ENCODE data around the gene RDX. TPM values are rescaled to one million over a fixed set of nuclear protein-coding genes. Genes with fewer than 3 reads are reported as not detected.

Gene RDX
- total and polyA plus RNA-seq, 2 of the 8 experiments (the other 6 are each of a cell fraction or from before 2014, with no cell fraction given) = 27.4 to 100 TPM

DNA sequence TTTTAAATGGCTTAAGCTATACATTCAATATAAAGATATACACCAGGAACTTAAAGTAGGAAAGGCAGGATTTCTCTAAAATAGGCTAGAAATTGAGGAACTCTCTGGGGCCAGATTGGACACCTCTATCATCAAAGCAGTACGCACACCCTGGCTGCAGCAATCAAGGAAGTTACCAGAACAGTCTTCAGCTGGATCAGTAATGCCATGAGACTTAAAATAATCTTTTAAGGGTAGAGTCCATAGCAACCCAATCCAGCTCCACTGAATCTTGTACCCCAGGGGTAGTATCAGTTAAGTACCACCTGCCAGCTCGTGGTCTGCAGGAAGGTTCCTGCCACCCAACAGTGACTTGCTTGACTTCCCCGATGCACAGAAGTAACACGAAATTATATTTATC is 3.0 kb downstream of the RDX start:
- Histone ChIP-seq H2AFZ (ENCODE audit: low read length) (no peak overlapping the region), H3K56ac (replicated peaks; ENCODE audit: insufficient read length, low read depth, low read length) (no peak overlapping the region), H2BK5ac (ENCODE audit: low read depth, low read length) (no peak overlapping the region), H3K4me3 (ENCODE audit: extremely low read depth in 1 of 4, insufficient read depth in 2 of 4, low read depth in 3 of 4, low read length in 4 of 4) (peak overlapping the region in 1 of 4 experiments; percentile 93; a peak in 1 of 8 replicates), H3K27ac (ENCODE audit: low read depth, low read length) (no peak overlapping the region), H3K36me3 (ENCODE audit: control insufficient read depth in 2 of 4, insufficient read depth in 4 of 4, low read length in 3 of 4) (no peaks in the 10 kb centered on the region), H2BK12ac (ENCODE audit: low read depth, low read length) (no peak overlapping the region), H4K8ac (ENCODE audit: extremely low read depth, insufficient read depth, low read length) (no peak overlapping the region), H2AK5ac (ENCODE audit: low read depth, low read length) (no peak overlapping the region), H3K18ac (ENCODE audit: extremely low read depth, low read length) (no peak overlapping the region), H3K27me3 (replicated peaks in 1 of 4; ENCODE audit: control insufficient read depth in 3 of 4, extremely low read depth in 1 of 4, insufficient read depth in 3 of 4, low read length in 3 of 4) (no peaks in the 10 kb centered on the region), H3K4ac (replicated peaks; ENCODE audit: insufficient read length, low read depth, low read length) (no peak overlapping the region), H3K4me1 (replicated peaks in 1 of 4; ENCODE audit: control insufficient read depth in 3 of 4, insufficient read depth in 4 of 4, low read length in 3 of 4) (peaks cover 4 to 10% (median 7%) of the 10 kb centered on the region in 4 experiments; a peak in 5 of 7 replicates), H3K14ac (ENCODE audit: insufficient read length) (no peak overlapping the region), H4K20me1 (replicated peaks in 1 of 2; ENCODE audit: control insufficient read depth in 1 of 2, insufficient read depth in 2 of 2, low read length in 2 of 2) (peaks cover 4 to 10% of the 10 kb centered on the region in 2 experiments), H2BK15ac (ENCODE audit: low read length) (no peak overlapping the region), H3K4me2 (ENCODE audit: insufficient read depth in 1 of 2, low read depth in 2 of 2, low read length in 2 of 2) (peak overlapping the region in 1 of 2 experiments; percentile 48; a peak in 2 of 4 replicates), H2BK120ac (replicated peaks; ENCODE audit: low read depth, low read length) (no peak overlapping the region), H3K79me1 (ENCODE audit: low read depth, low read length) (peaks cover 4% of the 10 kb centered on the region; the same call in 1 of the 2 replicates), H3K23ac (ENCODE audit: insufficient read length) (no peak overlapping the region), H4K91ac (replicated peaks; ENCODE audit: insufficient read length, low read length) (no peak overlapping the region), H2BK20ac (ENCODE audit: low read length) (no peak overlapping the region), H3K23me2 (ENCODE audit: low read depth, low read length) (no peaks in the 10 kb centered on the region; the same call in 1 of the 2 replicates), H3K79me2 (ENCODE audit: control insufficient read depth in 1 of 2, insufficient read depth in 2 of 2, low read length in 2 of 2) (peaks cover 8 to 76% of the 10 kb centered on the region in 2 experiments), H3K9ac (replicated peaks in 1 of 4; ENCODE audit: extremely low read depth in 1 of 4, low read depth in 3 of 4, low read length in 3 of 4) (no peak overlapping the region), H4K5ac (ENCODE audit: insufficient read length, low read depth, low read length) (no peak overlapping the region), H3K9me3 (ENCODE audit: insufficient read depth in 2 of 2, low read depth in 1 of 2, low read length in 1 of 2) (no peaks in the 10 kb centered on the region)
- FAIRE-seq = no peak
- DNase-seq (ENCODE audit: low read depth in 1 of 2, low spot score in 2 of 2) = no peak
- CTCF ChIA-PET (ENCODE audit: partially characterized antibody) = interaction anchor here (1.4 kb wide), 1 partner anchor 141 kb away, joined by 4 read pairs; no protein-coding TSS in a partner anchor
- POLR2A ChIA-PET (ENCODE audit: partially characterized antibody) = no interaction called here
- WGBS, 2 experiments (ENCODE audit: extremely low coverage in 1 of 2, insufficient coverage in 1 of 2, insufficient read length in 1 of 2, insufficient replicate concordance in 2 of 2, low coverage in 1 of 2, low lambda C conversion rate in 2 of 2, missing lambda C conversion rate in 1 of 2) = 87% methylated on average over 4 of the region's 4 CpGs; no CpG with 5 or more reads in 1 of the 2 experiments
- TF ChIP-seq SP2 (IDR thresholded peaks at IDR 0.05; ENCODE audit: low read length) (no peak), SIX5 (IDR thresholded peaks at IDR 0.05; ENCODE audit: low read depth, low read length) (no peak), GABPA (IDR thresholded peaks at IDR 0.05; ENCODE audit: borderline replicate concordance, insufficient read depth, low read length) (no peak), CREB1 (IDR thresholded peaks at IDR 0.05) (no peak), SIRT6 (IDR thresholded peaks at IDR 0.05; ENCODE audit: low read length) (no peak), EP300 (IDR thresholded peaks at IDR 0.05; ENCODE audit: borderline replicate concordance in 1 of 2, low read depth in 2 of 2, low read length in 2 of 2) (no peak), YY1 (IDR thresholded peaks at IDR 0.05; ENCODE audit: low read depth, low read length) (no peak), EZH2 (IDR thresholded peaks at IDR 0.05; ENCODE audit: low read depth, low read length, severe bottlenecking) (no peak), FOSL1 (IDR thresholded peaks at IDR 0.05; ENCODE audit: insufficient read depth, low read depth, low read length) (no peak), CHD2 (IDR thresholded peaks at IDR 0.05; ENCODE audit: low read length) (no peak), ZNF274 (IDR thresholded peaks at IDR 0.05; ENCODE audit: borderline replicate concordance, extremely low read depth, low read length) (no peak), EGR1 (IDR thresholded peaks at IDR 0.05; ENCODE audit: borderline replicate concordance, low read depth, low read length) (no peak), GTF2F1 (IDR thresholded peaks at IDR 0.05; ENCODE audit: borderline replicate concordance, low read depth, low read length) (no peak)
- TF ChIP-seq, protein P1, sequence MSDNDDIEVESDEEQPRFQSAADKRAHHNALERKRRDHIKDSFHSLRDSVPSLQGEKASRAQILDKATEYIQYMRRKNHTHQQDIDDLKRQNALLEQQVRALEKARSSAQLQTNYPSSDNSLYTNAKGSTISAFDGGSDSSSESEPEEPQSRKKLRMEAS (IDR thresholded peaks at IDR 0.05) = no peak

Measured in H1 (cell line).